GM21529 (cell line): ENCODE results near the gene TUG1.

Experiments used
- ATAC-seq: cut with Tn5 transposase; IDR thresholded peaks from one replicate; pipeline ENCODE4 v1.9.1; 2021; ENCODE audit not compliant: unreplicated experiment

TUG1 gene

DNA sequence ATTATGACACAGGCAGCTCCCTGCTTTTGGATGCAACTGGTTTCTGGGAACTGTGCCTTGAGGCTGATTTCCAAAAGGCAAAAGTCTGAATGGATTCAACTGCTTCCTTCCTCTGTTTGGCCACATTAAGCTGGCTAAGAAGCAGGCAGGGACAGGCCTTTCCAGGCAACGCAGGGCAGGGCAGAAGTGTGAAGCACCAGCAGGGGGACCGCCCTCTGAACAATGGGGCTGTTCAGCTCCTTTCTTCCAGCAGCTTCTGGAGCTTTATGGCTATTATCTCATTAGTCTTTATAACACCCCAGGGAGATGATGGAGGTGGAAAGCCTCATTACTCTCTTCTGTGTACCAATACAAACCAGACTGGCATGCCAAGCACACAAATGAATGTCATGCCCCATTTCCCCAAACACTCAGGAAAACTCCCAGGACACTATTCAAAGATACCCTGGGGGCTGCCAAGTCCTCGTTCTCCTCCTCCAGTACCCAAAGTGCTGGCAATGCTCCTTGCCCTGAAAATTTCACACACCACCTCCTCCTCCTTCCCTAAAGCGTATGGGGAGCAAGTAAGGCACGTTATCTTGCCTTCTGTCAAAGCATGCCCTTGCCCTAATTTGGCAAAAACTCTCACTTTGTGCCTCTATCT lies 21.8 kb upstream of the TUG1 start:
- ATAC-seq = no peak

DNA sequence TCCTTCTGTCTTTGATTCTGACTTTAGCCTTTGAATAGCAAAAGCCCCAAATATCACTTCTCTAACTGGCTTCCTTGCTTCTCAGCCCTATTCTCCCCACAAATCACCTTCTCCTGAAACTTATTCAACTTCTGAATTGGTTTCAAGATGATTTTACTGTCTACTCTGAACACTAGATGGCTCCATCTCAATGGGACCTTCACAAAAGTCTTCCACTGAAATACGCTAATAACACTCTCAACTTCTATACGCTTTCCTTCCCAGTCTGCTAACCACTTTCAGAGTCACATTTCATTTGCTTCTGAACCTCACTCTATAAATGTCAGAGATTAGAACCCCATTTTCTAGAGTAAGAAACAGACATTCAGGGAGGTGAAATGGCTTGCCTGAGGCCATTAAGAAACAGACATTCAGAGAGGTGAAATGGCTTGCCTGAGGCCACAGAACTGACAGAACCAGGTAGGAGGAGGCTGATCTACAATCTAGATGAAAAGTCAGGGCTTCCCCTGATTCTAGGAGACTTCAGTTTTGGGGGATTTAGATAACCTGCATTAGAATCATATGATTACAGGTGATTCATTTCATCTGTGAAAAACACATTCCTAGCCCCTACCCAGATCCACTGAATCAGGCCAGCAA lies 21.1 kb upstream of the TUG1 start:
- no peak for ATAC-seq

- no peak for ATAC-seq
Measured at GRCh38 chr22:30948930-30949342, 20.1 kb upstream of the TUG1 start.

- ATAC-seq = no peak
Measured at GRCh38 chr22:30949934-30950660, 19.0 kb upstream of the TUG1 start.

DNA sequence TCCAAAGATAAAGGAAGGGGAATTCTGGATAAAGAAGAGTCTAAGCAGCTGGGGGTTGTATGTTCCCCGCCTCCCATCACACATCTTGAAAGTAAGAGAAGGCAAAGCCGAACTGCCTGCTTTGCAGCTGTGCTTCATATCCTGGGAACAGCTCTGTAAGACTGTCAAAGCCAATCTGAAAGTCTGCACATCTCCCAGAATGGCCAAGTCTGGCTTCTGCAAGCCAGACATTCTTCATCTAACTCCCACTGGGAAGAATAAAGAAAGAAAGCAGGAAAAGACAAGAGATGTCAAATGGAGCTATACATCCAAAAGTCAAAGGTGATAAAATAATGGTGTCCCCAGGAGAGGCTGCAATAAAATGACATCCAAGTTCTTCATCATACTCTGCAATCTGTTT lies 15.9 kb upstream of the TUG1 start:
- no peak for ATAC-seq

GRCh38 chr22:30955153-30955552 lies 13.9 kb upstream of the TUG1 start:
- ATAC-seq = no peak

DNA sequence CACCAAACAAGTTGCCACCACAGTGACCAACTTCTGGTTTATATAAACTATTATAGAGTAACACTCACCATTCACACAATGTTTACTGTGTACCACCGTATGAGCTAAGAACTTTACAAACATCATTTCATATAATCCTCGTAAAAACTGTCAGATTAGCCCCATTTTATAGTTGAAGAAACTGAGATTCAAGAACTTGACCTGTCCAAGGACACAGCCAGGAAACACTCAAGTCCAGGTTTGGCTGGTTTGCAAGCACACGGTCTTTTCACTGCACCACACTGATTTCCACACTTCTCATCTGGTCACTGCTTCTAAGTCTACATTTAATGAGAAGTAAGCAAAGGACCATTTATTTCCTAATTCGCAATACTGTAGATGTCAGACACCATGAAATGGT lies 4.2 kb upstream of the TUG1 start:
- no peak for ATAC-seq

DNA sequence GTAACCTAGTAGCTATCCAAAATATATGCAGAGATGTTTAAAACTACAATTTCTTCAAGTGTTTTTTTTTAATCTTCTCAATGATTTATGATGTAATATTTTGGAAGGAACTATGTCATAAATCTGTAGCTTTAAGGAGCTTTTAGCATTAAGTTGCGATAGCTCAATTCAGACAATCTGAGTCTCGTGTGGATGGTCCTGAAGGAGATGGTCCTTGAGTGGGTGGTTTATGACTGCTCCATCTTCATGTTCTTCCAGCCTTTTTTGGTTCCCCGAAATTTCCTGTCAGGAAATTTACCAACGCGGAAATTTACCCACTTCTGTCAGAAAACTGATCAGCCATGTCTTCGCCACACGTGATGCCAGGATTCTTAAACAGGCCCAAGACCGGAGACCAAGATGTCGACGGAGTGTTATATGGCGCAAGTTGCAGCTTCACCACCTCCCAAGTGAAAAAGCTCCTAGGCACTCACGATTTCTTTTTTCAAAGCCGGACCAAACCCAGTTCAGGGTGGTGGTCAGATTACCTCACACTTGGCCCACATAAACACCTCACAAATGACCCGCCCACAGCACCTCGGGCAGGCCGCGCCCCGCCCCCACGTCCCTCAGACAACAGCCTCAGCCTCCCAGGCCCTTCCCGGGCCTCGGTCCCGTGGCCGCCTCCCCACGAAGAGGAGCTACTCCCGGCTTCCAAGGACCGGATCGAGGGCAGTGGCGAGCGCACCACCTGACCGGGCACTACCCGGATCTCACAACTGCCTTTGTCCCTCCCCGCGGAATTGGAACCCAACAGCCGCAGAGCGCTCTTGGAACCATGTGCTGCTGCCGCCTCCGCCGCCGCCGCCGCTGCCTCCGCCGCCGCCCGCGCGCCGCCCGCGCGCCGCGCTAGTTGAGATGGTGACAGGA lies 796 bp upstream of the TUG1 start, which contains the start of gene MORC2:
Gene MORC2 (minus strand): TSS at position 760 of the 909 bp plus-strand sequence. CDS start 885 bp downstream, outside the sequence.
- peak; percentile 29 for ATAC-seq

DNA sequence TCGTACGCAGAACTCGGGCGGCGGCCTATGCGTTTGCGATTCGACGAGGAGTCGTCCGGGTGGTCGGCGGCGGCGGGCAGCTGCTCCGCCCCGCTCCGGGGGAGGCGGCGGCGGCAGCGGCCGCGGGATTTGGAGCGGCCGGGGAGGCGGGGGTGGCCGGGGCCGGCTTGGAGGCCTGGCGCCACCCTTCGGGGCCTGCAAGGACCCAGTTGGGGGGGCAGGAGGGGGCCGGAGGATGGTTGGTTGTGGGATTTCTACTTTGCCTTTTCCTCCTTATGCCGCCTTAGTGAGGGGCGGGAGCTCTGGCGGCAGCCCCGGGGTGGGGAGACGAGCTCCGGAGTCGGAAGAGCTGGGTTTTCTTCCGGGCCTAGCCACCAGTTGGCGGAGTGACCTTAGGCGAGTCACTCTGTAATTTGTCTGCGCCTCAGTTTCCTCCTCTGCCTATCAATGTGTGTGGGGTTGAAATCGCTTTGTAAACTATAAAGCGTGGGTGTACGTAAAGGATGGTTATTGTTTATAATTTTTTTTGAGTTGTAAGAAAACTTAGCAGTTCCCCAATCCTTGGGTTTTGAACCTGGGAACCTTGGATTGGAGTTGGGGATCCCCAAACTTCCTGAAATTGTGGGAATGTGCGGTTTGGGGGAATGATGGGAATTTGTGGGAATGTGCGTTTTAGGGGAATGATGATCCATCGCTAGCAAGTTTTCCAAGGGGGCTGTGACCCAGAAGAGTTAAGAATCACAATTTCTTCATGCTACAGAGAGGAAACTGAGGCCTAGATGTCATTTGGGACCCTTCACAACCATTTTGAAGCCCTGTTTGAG lies 679 bp downstream of the TUG1 start:
- ATAC-seq = peak; percentile 37

DNA sequence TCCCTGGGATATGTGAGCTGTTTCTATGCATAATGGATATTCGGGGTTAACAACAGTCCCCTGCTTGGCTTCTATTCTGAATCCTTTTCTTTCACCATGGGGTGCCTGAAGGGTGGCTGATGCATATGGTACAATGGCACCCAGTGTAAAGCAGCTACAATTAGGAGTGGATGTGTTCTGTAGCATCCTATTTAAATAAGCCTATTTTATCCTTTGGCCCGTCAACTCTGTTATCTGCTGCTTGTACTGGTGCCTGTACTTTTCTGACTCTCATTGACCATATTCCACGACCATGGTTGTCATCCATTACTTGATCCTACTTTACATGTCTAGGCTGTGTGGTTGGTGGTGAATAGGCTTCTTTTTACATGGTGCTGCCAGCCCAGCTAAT lies 1.3 kb downstream of the TUG1 start:
- no peak for ATAC-seq

GRCh38 chr22:30978304-30978962 lies 9.4 kb downstream of the TUG1 start:
- ATAC-seq = no peak

GRCh38 chr22:30979932-30980331 lies 10.9 kb downstream of the TUG1 start:
- no peak for ATAC-seq

DNA sequence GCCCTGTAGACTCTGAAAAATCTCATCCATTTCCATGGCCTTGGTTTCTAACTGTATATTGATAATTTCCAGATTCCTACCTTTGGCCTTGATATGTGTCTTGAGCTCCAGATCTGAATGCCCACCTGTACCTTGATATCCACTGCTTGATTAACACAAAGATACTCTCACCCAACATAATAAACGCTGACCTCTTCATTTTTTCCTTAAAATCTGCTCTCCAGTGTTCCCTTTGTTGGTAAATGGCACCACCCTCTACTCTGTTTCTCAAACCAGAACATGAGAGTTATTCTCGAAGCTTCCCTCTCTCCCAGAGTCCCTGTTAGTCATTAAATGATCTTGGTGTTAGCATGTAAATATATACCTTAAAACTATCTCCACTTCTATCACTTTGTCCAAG lies 13.4 kb downstream of the TUG1 start:
- ATAC-seq = no peak

GRCh38 chr22:30984317-30984716 lies 15.3 kb downstream of the TUG1 start:
- ATAC-seq = no peak

- ATAC-seq = no peak
Measured at GRCh38 chr22:30985561-30986208, 16.6 kb downstream of the TUG1 start.

DNA sequence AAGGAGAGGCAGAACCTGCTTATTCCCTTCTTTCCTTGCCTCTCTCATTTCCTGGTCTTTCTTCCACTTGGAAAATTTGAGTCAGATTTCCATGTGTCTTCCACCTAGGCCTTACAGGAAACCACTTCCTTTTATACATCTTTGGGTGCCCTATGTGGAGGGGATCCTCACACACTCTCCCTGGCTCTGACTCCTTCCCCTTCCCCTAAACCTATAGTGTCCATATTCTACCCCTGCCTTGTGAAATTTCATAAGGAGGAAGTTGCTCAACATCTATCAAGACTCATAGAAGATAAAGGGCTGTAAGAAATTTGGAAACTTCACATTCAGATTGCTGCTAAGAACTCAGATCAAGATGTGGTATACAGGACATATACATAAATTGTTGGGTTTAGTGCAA lies 20.4 kb downstream of the TUG1 start:
- ATAC-seq = no peak

GRCh38 chr22:30990690-30991089 lies 21.6 kb downstream of the TUG1 start:
- ATAC-seq = no peak

DNA sequence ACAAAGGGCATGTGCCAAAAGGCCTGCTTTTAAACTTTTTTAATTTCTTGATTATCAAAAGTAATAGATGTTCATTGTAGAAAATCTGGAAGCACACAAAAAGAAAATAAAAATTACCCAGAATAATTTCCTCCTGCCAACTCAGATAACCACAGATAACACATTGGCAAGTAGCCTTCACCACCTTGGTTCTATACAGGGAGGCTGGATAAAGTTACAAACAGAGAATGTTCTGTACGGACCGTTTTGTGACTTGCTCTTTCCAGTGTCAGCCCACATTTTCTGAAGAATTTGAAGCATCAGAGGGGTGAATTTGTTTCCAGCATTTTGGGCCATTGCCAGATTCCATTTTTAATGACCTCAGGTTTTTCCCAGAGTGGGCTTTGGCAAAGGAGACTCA lies 23.5 kb downstream of the TUG1 start:
- no peak for ATAC-seq

- no peak for ATAC-seq
Measured at GRCh38 chr22:30994960-30995359, 25.9 kb downstream of the TUG1 start.
